Psoas muscle (tissue), 8 donors: ENCODE measurements around the gene SLC6A8. TPM values are rescaled to one million over a fixed set of nuclear protein-coding genes. Genes with fewer than 3 reads are reported as not detected.

Experiments
- ATAC-seq, 4 donors: fragments of 200-7000 bp; cut with Tn5 transposase; one replicate each; pipeline ENCODE4 v1.9.1; 2020; ENCODE audit warnings: moderate library complexity in 3 of 4, mild to moderate bottlenecking in 2 of 4
- DNase-seq, 2 donors: peaks; one replicate each; pipeline ENCODE4 v3.0.0-alpha.2; 2020
- H3K27ac ChIP-seq: fragments of 200-600 bp; one replicate; pipeline ENCODE4 v1.8.0; 2022
- H3K27me3 ChIP-seq, 3 donors: fragments of 200-600 bp in 1 of 3; one replicate each; pipeline versions ENCODE4 v1.6.1 to v1.8.0; 2013 to 2022; ENCODE audit warnings: low read length in 2 of 3, mild to moderate bottlenecking in 2 of 3, moderate library complexity in 1 of 3; ENCODE audit not compliant: insufficient read depth in 3 of 3
- H3K36me3 ChIP-seq, 2 donors: fragments of 200-600 bp in 1 of 2; one replicate each; pipeline versions ENCODE4 v1.6.1 to v1.8.0; 2013 to 2022; ENCODE audit warnings: low read depth in 1 of 2, mild to moderate bottlenecking in 1 of 2, moderate library complexity in 1 of 2; ENCODE audit not compliant: insufficient read depth in 1 of 2
- H3K4me1 ChIP-seq: fragments of 200-600 bp; one replicate; pipeline ENCODE4 v1.8.0; 2022
- H3K4me3 ChIP-seq: fragments of 200-600 bp; one replicate; pipeline ENCODE4 v1.8.0; 2022; ENCODE audit warnings: mild to moderate bottlenecking
- H3K9me3 ChIP-seq: fragments of 200-600 bp; one replicate; pipeline ENCODE4 v1.8.0; 2022
- WGBS, 3 donors: extraction: QIAGEN DNeasy Blood & Tissue Kit; methylation state at CpG; one replicate each; pipeline versions ENCODE4 v1.1.6 to v1.1.7; 2013; 5-methylcytosine and 5-hydroxymethylcytosine counted together
- intact Hi-C, 2 donors: fragments of 100-400 bp; cut with DNase I; formaldehyde crosslinking; loops; one replicate each; pipeline versions ENCODE4 v1.11.0 to v1.14.2; 2022
- polyA plus RNA-seq, 3 donors: library from polyadenylated mRNA; stranded (reverse); fragments of 200-250 nt; gene quantifications; one replicate each; pipeline ENCODE4 v1.2.3, GENCODE V29; 2013
- total RNA-seq, 4 donors: library from RNA; stranded (reverse); fragmentation: NEBNext Ultra II Directional in 2 of 4; extraction: Animal tissue kit (Norgen Biotek cat#: 25700) in 2 of 4; gene quantifications; one replicate each; pipeline versions ENCODE4 v1.2.1 to v1.2.4, GENCODE V29; 2021 to 2023
- TF ChIP-seq, protein P1 (sequence below): fragments of 200-600 bp; IDR thresholded peaks from one replicate; pipeline ENCODE4 v1.8.0; 2022; ENCODE audit warnings: antibody characterized with exemption
- donor health status: healthy with polysubstance abuse.
- donor health status: DM: no; HTN: no; CAD: no; lungs with moderate emphysema.
- donor health status: Bipolar disorder and iron deficiency.
- donor health status: healthy.
- donor health status: DM: yes; HTN: yes; CAD: no.
- donor health status: DM: no; HTN: no; CAD: no.
- donor health status: DM: no; HTN: no; CAD: no.
- donor health status: DM: yes; HTN: yes; CAD: no.

The SLC6A8 gene
- total and polyA plus RNA-seq, 7 donors = 82.2 to 256 (median 104) TPM

GRCh38 chrX:153736071-153736820, 48.5 kb downstream of the SLC6A8 start:
- Histone ChIP-seq H3K27ac (no peak overlapping the region), H3K36me3 (peaks cover 0 to 42% of the 10 kb centered on the region in 2 donors), H3K4me3 (no peak overlapping the region), H3K4me1 (no peaks in the 10 kb centered on the region), H3K27me3 (no peaks in the 10 kb centered on the region), H3K9me3 (no peaks in the 10 kb centered on the region)
- intact Hi-C loops = no loop called here
- DNase-seq (no peak), ATAC-seq (no peak)
- TF ChIP-seq, protein P1, sequence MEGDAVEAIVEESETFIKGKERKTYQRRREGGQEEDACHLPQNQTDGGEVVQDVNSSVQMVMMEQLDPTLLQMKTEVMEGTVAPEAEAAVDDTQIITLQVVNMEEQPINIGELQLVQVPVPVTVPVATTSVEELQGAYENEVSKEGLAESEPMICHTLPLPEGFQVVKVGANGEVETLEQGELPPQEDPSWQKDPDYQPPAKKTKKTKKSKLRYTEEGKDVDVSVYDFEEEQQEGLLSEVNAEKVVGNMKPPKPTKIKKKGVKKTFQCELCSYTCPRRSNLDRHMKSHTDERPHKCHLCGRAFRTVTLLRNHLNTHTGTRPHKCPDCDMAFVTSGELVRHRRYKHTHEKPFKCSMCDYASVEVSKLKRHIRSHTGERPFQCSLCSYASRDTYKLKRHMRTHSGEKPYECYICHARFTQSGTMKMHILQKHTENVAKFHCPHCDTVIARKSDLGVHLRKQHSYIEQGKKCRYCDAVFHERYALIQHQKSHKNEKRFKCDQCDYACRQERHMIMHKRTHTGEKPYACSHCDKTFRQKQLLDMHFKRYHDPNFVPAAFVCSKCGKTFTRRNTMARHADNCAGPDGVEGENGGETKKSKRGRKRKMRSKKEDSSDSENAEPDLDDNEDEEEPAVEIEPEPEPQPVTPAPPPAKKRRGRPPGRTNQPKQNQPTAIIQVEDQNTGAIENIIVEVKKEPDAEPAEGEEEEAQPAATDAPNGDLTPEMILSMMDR = no peak
- WGBS, 3 donors = 81 to 92% (median 87%) methylated on average over 19 to 30 of the region's 30 CpGs

DNA sequence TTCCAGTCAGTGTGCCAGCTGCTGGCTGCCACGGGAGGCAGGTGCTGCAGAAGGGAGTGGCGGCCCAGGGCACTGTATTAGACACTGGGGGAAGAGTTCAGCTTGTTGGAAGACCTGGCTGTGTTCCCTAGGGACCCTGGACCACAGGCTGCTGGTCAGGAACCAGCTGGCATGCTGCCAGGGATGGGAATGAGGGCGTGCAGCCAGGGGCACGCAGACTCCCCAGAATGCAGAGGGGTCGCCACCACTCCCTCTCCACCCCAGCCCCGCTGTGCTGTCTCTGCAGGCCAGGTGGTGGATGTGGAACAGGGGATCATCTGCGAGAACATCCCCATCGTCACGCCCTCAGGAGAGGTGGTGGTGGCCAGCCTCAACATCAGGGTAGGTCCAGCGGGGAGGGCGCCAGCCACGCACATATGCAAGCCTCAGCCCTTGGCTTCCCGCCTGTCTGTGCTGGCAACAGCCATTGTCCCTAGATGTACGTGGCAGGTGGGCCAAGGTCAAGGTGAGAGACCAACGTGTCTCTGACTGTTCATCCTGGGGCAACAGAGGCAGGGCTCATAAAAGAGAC, 49.2 kb downstream of the SLC6A8 start:
- intact Hi-C loops = no loop called here
- Histone ChIP-seq H3K27ac (no peak overlapping the region), H3K4me1 (no peaks in the 10 kb centered on the region), H3K27me3 (peaks cover 0 to 3% (median 0%) of the 10 kb centered on the region in 3 donors), H3K9me3 (no peaks in the 10 kb centered on the region), H3K4me3 (no peak overlapping the region), H3K36me3 (peaks cover 0 to 39% of the 10 kb centered on the region in 2 donors)
- DNase-seq (no peak), ATAC-seq (no peak)
- TF ChIP-seq, protein P1 = no peak
- 73 to 90% (median 74%) methylated on average over 10 to 15 of the region's 15 CpGs for WGBS, 3 donors

GRCh38 chrX:153738056-153738605, 50.4 kb downstream of the SLC6A8 start:
- no peak overlapping the region for H3K4me3 ChIP-seq
- TF ChIP-seq, protein P1 = no peak
- DNase-seq (no peak), ATAC-seq (no peak)
- WGBS, 3 donors = 87 to 96% (median 94%) methylated on average over 7 to 25 of the region's 27 CpGs
- no peaks in the 10 kb centered on the region for H3K9me3 ChIP-seq
- H3K27ac ChIP-seq = no peak overlapping the region
- H3K36me3 ChIP-seq = peaks cover 0 to 37% of the 10 kb centered on the region in 2 donors
- intact Hi-C loops = no loop called here
- peaks cover 0 to 3% (median 0%) of the 10 kb centered on the region in 3 donors for H3K27me3 ChIP-seq
- no peaks in the 10 kb centered on the region for H3K4me1 ChIP-seq

GRCh38 chrX:153739754-153740486, 52.2 kb downstream of the SLC6A8 start:
- Histone ChIP-seq H3K4me1 (no peaks in the 10 kb centered on the region), H3K4me3 (no peak overlapping the region), H3K27ac (no peak overlapping the region), H3K27me3 (peaks cover 0 to 3% (median 0%) of the 10 kb centered on the region in 3 donors), H3K9me3 (no peaks in the 10 kb centered on the region), H3K36me3 (peaks cover 0 to 37% of the 10 kb centered on the region in 2 donors)
- TF ChIP-seq, protein P1 = no peak
- WGBS, 3 donors = 88 to 93% (median 90%) methylated on average over 20 to 29 of the region's 29 CpGs
- ATAC-seq (no peak), DNase-seq (no peak)
- intact Hi-C loops = no loop called here
